ENCODE data around the gene HES5. TPM values are rescaled to one million over a fixed set of nuclear protein-coding genes. Genes with fewer than 3 reads are reported as not detected.

Gene HES5
- total and polyA plus RNA-seq, 4 experiments from 2014 or later = not detected

DNA sequence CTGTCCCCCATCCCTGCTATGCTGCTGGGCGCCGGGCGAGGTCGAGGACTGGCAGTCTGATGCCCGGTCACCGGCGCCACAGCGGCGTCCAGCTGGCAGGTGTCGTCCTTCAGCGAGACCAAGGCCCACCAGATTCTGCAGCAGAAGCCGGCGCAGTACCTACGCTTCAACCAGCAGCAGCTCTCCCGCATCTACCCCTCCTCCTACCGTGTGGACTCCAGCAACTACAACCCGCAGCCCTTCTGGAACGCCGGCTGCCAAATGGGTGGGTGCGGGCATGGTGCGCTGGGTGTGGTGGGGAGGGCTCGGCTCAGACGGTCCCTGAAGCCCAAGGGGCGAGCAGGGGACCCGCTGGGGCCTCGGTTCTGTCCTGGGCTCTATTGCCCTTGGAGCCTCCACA, 33.3 kb downstream of the HES5 start:
- POLR2A ChIA-PET (ENCODE audit: partially characterized antibody) = interaction anchor here (1.2 to 1.6 kb wide), 4 partner anchors 9 to 81 kb away, joined by 3 to 5 read pairs (median 4); no protein-coding TSS in a partner anchor
- H3K27ac ChIP-seq (ENCODE audit: low read depth, low read length) = no peak overlapping the region
- no peak overlapping the region for H3K4me3 ChIP-seq (ENCODE audit: low read length in 2 of 2)
- peaks cover 14 to 44% (median 28%) of the 10 kb centered on the region in 4 donors for H3K4me1 Mint-ChIP-seq
- H3K9me3 Mint-ChIP-seq = no peaks in the 10 kb centered on the region
- H3K36me3 Mint-ChIP-seq = no peaks in the 10 kb centered on the region
- intact Hi-C loops (cut with micrococcal nuclease) = no loop called here
- H3K36me3 ChIP-seq (ENCODE audit: insufficient read depth, low read length) = no peaks in the 10 kb centered on the region
- no peaks in the 10 kb centered on the region for H3K9me3 ChIP-seq (ENCODE audit: control insufficient read depth in 1 of 2, low read length in 2 of 2)
- H3K27ac Mint-ChIP-seq = peak overlapping the region in 1 of 7 donors; percentile 42
- H3K27me3 Mint-ChIP-seq = no peaks in the 10 kb centered on the region
- no peak overlapping the region for H3K4me3 Mint-ChIP-seq
- peaks cover 35% of the 10 kb centered on the region for H3K4me1 ChIP-seq (ENCODE audit: insufficient read depth, low read length)
- no peak for DNase-seq
- CTCF ChIA-PET (ENCODE audit: partially characterized antibody) = no interaction called here
- H3K27me3 ChIP-seq (ENCODE audit: insufficient read depth, low read length) = no peaks in the 10 kb centered on the region

DNA sequence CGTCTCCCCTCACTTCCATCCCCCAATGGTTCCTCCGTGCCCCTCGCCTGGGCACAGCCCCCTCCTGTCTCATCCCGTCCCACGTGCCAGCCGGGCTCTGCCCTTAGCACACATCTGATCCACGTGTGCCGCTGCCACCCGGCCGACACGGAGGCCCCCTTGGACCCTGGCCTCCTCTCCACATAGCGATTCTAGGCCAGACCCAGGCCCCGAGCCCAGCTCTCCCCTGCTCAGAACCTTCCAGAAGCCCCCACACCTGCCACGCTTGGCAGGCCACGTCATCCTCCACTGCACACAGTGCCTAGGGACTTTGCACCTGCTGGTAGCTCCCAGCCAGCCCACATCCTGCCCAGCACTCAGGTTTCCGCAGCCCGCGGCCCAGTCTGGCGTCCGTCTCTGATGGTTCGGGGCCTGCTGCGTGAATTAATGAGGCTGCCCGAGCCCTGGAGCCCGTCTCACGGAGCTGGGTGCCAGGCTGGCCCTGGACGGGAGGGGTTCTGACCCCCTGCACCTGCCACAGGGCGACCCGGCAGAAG, 33.9 kb downstream of the HES5 start:
- no peaks in the 10 kb centered on the region for H3K9me3 ChIP-seq (ENCODE audit: control insufficient read depth in 1 of 2, low read length in 2 of 2)
- H3K27me3 Mint-ChIP-seq = no peaks in the 10 kb centered on the region
- intact Hi-C loops (cut with micrococcal nuclease) = no loop called here
- no peak overlapping the region for H3K27ac ChIP-seq (ENCODE audit: low read depth, low read length)
- H3K4me1 ChIP-seq (ENCODE audit: insufficient read depth, low read length) = peaks cover 35% of the 10 kb centered on the region
- ChIA-PET CTCF (ENCODE audit: partially characterized antibody) (no interaction called here), POLR2A (ENCODE audit: partially characterized antibody) (interaction anchor here (1.5 to 1.6 kb wide), 3 partner anchors 10 to 80 kb away, joined by 4 to 5 read pairs (median 5); no protein-coding TSS in a partner anchor)
- H3K4me3 Mint-ChIP-seq = no peak overlapping the region
- H3K27me3 ChIP-seq (ENCODE audit: insufficient read depth, low read length) = no peaks in the 10 kb centered on the region
- H3K4me1 Mint-ChIP-seq = peaks cover 14 to 44% (median 30%) of the 10 kb centered on the region in 4 donors
- peak overlapping the region in 4 of 7 donors; percentile 32 to 78 (median 56) for H3K27ac Mint-ChIP-seq
- peaks cover 0 to 3% of the 10 kb centered on the region in 2 donors for H3K36me3 Mint-ChIP-seq
- no peaks in the 10 kb centered on the region for H3K36me3 ChIP-seq (ENCODE audit: insufficient read depth, low read length)
- H3K9me3 Mint-ChIP-seq = no peaks in the 10 kb centered on the region
- DNase-seq = no peak
- no peak overlapping the region for H3K4me3 ChIP-seq (ENCODE audit: low read length in 2 of 2)

- intact Hi-C loops (cut with micrococcal nuclease) = no loop called here
- ChIA-PET POLR2A (ENCODE audit: partially characterized antibody) (interaction anchor here (1.6 kb wide), 1 partner anchor 29 kb away, joined by 5 read pairs; no protein-coding TSS in a partner anchor), CTCF (ENCODE audit: partially characterized antibody) (no interaction called here)
- H3K27me3 ChIP-seq (ENCODE audit: insufficient read depth, low read length) = no peaks in the 10 kb centered on the region
- Mint-ChIP-seq H3K27ac (peak overlapping the region in 1 of 7 donors; percentile 64), H3K4me3 (no peak overlapping the region), H3K27me3 (no peaks in the 10 kb centered on the region), H3K4me1 (peaks cover 14 to 43% (median 30%) of the 10 kb centered on the region in 4 donors), H3K36me3 (peaks cover 0 to 4% of the 10 kb centered on the region in 2 donors), H3K9me3 (no peaks in the 10 kb centered on the region)
- no peaks in the 10 kb centered on the region for H3K36me3 ChIP-seq (ENCODE audit: insufficient read depth, low read length)
- no peak overlapping the region for H3K4me3 ChIP-seq (ENCODE audit: low read length in 2 of 2)
- no peaks in the 10 kb centered on the region for H3K9me3 ChIP-seq (ENCODE audit: control insufficient read depth in 1 of 2, low read length in 2 of 2)
- H3K4me1 ChIP-seq (ENCODE audit: insufficient read depth, low read length) = peaks cover 35% of the 10 kb centered on the region
- H3K27ac ChIP-seq (ENCODE audit: low read depth, low read length) = no peak overlapping the region
- no peak for DNase-seq
These were observed 34.5 kb downstream of the HES5 start for GRCh38 chr1:2495546-2495945.

- H3K4me1 ChIP-seq (ENCODE audit: insufficient read depth, low read length) = peaks cover 31% of the 10 kb centered on the region
- POLR2A ChIA-PET (ENCODE audit: partially characterized antibody) = interaction anchor here (1.6 kb wide), 1 partner anchor 29 kb away, joined by 5 read pairs; no protein-coding TSS in a partner anchor
These were observed 35.0 kb downstream of the HES5 start for GRCh38 chr1:2495026-2495425.

GRCh38 chr1:2494323-2494693, 35.8 kb downstream of the HES5 start:
- peaks cover 9 to 31% (median 23%) of the 10 kb centered on the region in 4 donors for H3K4me1 Mint-ChIP-seq

More at GRCh38 chr1:2495026-2495425, 35.0 kb downstream of the HES5 start:
- Mint-ChIP-seq H3K36me3 (peaks cover 0 to 4% of the 10 kb centered on the region in 2 donors), H3K27ac (no peak overlapping the region), H3K27me3 (no peaks in the 10 kb centered on the region), H3K4me1 (peaks cover 10 to 38% (median 26%) of the 10 kb centered on the region in 4 donors), H3K4me3 (no peak overlapping the region), H3K9me3 (no peaks in the 10 kb centered on the region)
- no peaks in the 10 kb centered on the region for H3K9me3 ChIP-seq (ENCODE audit: control insufficient read depth in 1 of 2, low read length in 2 of 2)
- no peaks in the 10 kb centered on the region for H3K36me3 ChIP-seq (ENCODE audit: insufficient read depth, low read length)
- intact Hi-C loops (cut with micrococcal nuclease) = no loop called here
- H3K4me3 ChIP-seq (ENCODE audit: low read length in 2 of 2) = no peak overlapping the region
- no peak overlapping the region for H3K27ac ChIP-seq (ENCODE audit: low read depth, low read length)
- DNase-seq = no peak
- no peaks in the 10 kb centered on the region for H3K27me3 ChIP-seq (ENCODE audit: insufficient read depth, low read length)
- CTCF ChIA-PET (ENCODE audit: partially characterized antibody) = no interaction called here

DNA sequence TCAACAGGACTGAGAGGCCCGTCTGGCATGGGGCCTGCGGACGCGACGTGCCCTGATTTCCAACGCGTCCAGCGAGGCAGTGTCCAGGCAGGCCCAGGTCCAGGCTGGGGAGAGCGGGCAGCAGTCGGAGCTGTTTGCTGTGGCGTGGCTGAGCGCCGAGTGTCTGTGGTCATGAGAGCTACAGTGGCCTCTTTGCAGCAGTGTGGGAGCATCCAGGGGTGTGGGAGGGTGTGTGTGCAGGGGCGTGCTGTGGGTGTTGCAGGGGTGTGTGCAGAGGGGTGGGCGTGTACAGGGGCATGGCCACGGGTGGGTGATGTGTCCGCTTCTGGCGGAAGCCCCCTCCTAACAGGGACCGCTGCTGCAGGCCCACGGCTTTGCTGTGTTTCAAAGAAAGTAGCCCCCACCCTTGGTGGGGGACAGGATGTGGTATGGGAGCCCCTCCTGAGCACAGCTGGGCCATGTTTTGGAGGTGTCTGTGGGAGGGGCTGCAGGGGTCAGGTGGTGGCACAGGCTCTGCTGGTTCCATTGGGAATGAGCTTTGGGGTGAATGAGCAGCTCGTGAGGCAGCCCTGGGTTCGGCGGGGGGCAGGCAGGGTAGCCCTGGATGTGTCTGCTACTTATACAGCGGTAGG, 36.3 kb downstream of the HES5 start:
- peaks cover 9 to 31% (median 21%) of the 10 kb centered on the region in 4 donors for H3K4me1 Mint-ChIP-seq
- H3K4me3 ChIP-seq (ENCODE audit: low read length in 2 of 2) = no peak overlapping the region
- POLR2A ChIA-PET (ENCODE audit: partially characterized antibody) = interaction anchor here (1.1 to 1.2 kb wide), 2 partner anchors 31 to 54 kb away, joined by 3 read pairs; no protein-coding TSS in a partner anchor
- H3K36me3 ChIP-seq (ENCODE audit: insufficient read depth, low read length) = no peaks in the 10 kb centered on the region
- peak overlapping the region in 4 of 7 donors; percentile 30 to 74 (median 50) for H3K27ac Mint-ChIP-seq
- no peak overlapping the region for H3K27ac ChIP-seq (ENCODE audit: low read depth, low read length)
- peaks cover 4 to 8% of the 10 kb centered on the region in 2 donors for H3K36me3 Mint-ChIP-seq
- H3K9me3 ChIP-seq (ENCODE audit: control insufficient read depth in 1 of 2, low read length in 2 of 2) = no peaks in the 10 kb centered on the region
- CTCF ChIA-PET (ENCODE audit: partially characterized antibody) = interaction anchor here (1.1 kb wide), 1 partner anchor 81 kb away, joined by 3 read pairs; the partner anchor contains the start of gene PEX10
- no peak overlapping the region for H3K4me3 Mint-ChIP-seq
- no peaks in the 10 kb centered on the region for H3K27me3 Mint-ChIP-seq
- peaks cover 0 to 4% (median 2%) of the 10 kb centered on the region in 8 donors for H3K9me3 Mint-ChIP-seq
- no peak for DNase-seq
- intact Hi-C loops (cut with micrococcal nuclease) = no loop called here
- peaks cover 19% of the 10 kb centered on the region for H3K4me1 ChIP-seq (ENCODE audit: insufficient read depth, low read length)
- no peaks in the 10 kb centered on the region for H3K27me3 ChIP-seq (ENCODE audit: insufficient read depth, low read length)

More at GRCh38 chr1:2494323-2494693, 35.8 kb downstream of the HES5 start:
- Mint-ChIP-seq H3K36me3 (peaks cover 0 to 4% of the 10 kb centered on the region in 2 donors), H3K4me3 (no peak overlapping the region), H3K27me3 (no peaks in the 10 kb centered on the region), H3K9me3 (no peaks in the 10 kb centered on the region), H3K27ac (peak overlapping the region in 3 of 7 donors; percentile 35 to 74 (median 41))
- no peak overlapping the region for H3K4me3 ChIP-seq (ENCODE audit: low read length in 2 of 2)
- intact Hi-C loops (cut with micrococcal nuclease) = no loop called here
- H3K27me3 ChIP-seq (ENCODE audit: insufficient read depth, low read length) = no peaks in the 10 kb centered on the region
- ChIA-PET POLR2A (ENCODE audit: partially characterized antibody) (interaction anchor here (1.2 kb wide), 1 partner anchor 30 kb away, joined by 3 read pairs; no protein-coding TSS in a partner anchor), CTCF (ENCODE audit: partially characterized antibody) (interaction anchor here (1.1 kb wide), 1 partner anchor 81 kb away, joined by 3 read pairs; the partner anchor contains the start of gene PEX10)
- DNase-seq = no peak
- H3K9me3 ChIP-seq (ENCODE audit: control insufficient read depth in 1 of 2, low read length in 2 of 2) = no peaks in the 10 kb centered on the region
- no peaks in the 10 kb centered on the region for H3K36me3 ChIP-seq (ENCODE audit: insufficient read depth, low read length)
- no peak overlapping the region for H3K27ac ChIP-seq (ENCODE audit: low read depth, low read length)
- H3K4me1 ChIP-seq (ENCODE audit: insufficient read depth, low read length) = peaks cover 24% of the 10 kb centered on the region

DNA sequence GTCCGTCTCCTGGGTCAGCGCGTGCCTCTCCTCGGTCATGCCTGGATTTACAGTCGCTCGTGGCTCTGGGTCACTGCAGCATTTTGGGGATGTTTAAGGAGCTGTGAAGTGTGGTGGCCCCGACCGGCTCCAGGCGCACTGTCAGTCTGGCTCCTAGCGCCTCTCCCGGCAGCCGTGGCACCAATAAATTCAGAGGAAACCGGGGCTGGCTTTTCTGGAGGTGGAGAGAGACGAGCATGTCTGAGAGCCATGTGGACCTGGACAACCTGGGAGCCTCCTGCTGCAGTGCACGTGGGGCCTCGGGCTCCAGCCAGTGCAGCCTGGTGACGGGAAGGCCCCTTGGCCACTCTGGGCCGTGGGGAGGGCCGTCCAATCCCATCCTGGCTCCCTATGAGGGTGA, 36.8 kb downstream of the HES5 start:
- H3K27ac Mint-ChIP-seq = no peak overlapping the region
- DNase-seq = no peak
- intact Hi-C loops (cut with micrococcal nuclease) = no loop called here
- ChIA-PET CTCF (ENCODE audit: partially characterized antibody) (no interaction called here), POLR2A (ENCODE audit: partially characterized antibody) (interaction anchor here (1.1 kb wide), 1 partner anchor 54 kb away, joined by 3 read pairs; no protein-coding TSS in a partner anchor)
- peaks cover 9 to 31% (median 21%) of the 10 kb centered on the region in 4 donors for H3K4me1 Mint-ChIP-seq
- H3K4me3 Mint-ChIP-seq = no peak overlapping the region
- Histone ChIP-seq H3K27ac (ENCODE audit: low read depth, low read length) (no peak overlapping the region), H3K36me3 (ENCODE audit: insufficient read depth, low read length) (no peaks in the 10 kb centered on the region), H3K27me3 (ENCODE audit: insufficient read depth, low read length) (no peaks in the 10 kb centered on the region), H3K4me3 (ENCODE audit: low read length in 2 of 2) (no peak overlapping the region), H3K9me3 (ENCODE audit: control insufficient read depth in 1 of 2, low read length in 2 of 2) (no peaks in the 10 kb centered on the region), H3K4me1 (ENCODE audit: insufficient read depth, low read length) (peaks cover 18% of the 10 kb centered on the region)
- H3K27me3 Mint-ChIP-seq = no peaks in the 10 kb centered on the region
- H3K36me3 Mint-ChIP-seq = peaks cover 9 to 13% of the 10 kb centered on the region in 2 donors
- H3K9me3 Mint-ChIP-seq = peaks cover 0 to 9% (median 8%) of the 10 kb centered on the region in 8 donors

Data from CD4-positive, alpha-beta memory T cell (primary cell).